G401.6 (cell line): Measurements from ENCODE around the gene LRIG2.
A peak's percentile ranks its signal among the peaks of the same experiment; 100 is the strongest.
"Not testable (repeated sequence)": the region's sequence is repeated elsewhere in the genome, so short reads cannot be mapped to it uniquely, and the experiment has no call there.

Experiments
- FAIRE-seq: peaks from 2 replicates; lab custom pipeline; 2012; peaks lifted over from hg19 to GRCh38; lab: Jason Lieb, UNC

The LRIG2 gene

DNA sequence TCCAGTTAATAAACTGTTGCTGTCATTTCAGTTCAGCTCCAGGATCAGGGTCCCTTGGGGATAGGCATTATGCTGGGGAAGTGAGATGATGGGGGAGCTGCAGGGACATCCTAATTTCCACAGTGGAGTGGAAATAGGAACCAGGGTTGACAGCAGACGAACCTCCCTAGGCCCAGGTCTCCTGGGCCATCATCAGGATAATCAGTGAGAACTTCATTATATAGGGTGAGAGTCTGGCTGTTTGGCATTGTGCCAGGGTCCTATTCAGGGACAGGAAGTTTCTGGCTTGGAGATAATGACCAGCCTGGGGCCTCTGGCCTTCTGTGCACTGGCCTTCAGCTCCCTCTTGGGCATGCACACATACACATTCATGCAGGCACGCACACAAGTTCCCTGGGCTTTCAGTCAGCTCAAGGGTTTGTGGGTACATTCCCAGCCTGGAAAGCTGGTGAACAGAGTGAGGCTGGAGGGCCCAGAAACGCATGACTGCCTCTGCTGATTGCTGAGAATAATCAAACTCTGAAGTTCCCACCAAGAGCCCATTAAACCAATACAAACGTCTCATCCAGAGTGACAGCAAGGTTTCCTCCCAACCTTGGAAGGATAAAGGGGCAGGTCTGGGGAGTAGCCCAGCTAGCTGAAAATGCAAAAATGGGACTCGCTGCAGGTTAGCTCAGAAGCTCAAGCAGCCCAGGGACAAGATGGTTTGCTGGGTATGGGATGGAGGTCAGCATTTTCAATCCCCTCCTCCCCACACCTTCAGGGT is 13.9 kb upstream of the LRIG2 start:
- FAIRE-seq = no peak

DNA sequence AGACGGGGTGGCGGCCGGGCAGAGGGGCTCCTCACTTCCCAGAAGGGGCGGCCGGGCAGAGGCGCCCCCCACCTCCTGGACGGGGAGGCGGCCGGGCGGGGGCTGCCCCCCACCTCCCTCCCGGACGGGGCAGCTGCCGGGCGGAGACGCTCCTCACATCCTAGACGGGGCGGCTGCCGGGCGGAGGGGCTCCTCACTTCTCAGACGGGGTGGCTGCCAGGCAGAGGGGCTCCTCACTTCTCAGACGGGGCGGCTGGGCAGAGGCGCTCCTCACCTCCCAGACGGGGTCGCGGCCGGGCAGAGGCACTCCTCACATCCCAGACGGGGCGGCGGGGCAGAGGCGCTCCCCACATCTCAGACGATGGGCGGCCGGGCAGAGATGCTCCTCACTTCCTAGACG is 9.5 kb upstream of the LRIG2 start:
- FAIRE-seq = not testable (repeated sequence)

DNA sequence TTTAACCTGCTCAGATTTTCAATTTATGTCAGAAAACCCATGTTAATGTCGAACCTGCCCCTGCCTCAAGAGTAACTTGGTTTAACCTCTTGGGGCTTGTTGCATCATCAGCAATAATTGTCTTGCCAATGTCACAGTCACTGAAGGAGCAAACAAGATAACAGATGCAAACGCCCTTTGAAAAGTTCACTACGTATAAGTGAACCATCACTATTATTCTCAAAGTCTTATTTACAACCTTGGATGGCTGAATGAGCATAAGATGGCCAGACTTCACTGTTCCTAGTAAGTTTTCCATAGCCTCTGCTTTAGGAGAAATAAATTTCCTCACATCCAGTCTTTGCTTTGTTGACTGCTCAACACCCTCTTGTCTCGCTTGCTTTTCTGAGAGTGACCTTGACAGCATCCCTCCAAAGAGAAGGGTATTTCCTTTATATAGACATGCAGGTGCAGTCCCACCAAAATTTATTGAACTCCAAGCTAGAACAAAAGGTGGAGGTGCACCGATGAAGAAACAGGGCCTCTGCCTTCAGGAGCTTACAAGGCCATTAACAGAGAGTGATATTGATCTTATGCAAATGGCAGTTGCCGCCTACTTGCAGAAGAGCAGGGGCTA is 749 bp upstream of the LRIG2 start:
- FAIRE-seq = no peak

DNA sequence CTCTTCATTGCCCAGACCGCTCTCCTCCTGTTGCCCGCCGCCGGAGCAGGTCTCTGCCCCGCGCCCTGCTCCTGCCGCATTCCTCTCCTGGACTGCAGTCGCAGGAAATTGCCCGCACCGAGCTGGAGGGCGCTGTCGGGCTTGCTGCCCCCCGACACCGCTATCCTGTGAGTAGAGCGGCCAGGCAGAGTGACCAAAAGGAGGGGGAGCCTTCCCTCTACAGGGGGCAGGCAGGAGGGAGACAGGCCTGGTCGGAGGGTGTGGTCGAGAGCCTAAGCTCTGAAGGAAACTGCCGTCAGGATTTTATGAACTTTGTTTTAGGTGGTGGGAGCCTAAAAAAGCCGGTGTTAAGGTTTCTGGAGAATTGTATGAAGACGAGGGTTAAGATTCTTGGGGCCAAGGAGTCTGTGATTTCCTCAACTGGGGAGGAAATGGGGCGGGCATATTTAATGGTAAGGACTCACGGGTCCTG is 517 bp downstream of the LRIG2 start:
- no peak for FAIRE-seq

DNA sequence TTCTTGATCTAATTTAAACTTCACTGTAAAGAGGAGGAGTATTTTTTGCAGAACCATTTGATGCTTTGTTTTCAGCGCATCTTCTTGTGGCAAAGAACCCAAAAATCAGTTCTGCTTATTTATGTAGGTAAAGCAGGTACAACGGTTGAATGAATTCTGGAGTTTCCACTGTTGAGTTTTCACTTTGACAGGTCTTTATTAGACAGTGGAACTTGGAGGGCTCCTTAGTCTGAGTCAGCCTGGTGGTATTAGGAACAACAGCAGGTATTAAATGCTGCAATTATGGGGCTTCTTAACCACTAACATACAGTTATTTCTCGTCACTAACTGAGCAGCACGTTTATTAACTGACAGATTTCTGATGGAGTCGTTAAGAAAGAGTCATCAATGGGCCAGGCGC is 1.2 kb downstream of the LRIG2 start:
- FAIRE-seq = no peak

DNA sequence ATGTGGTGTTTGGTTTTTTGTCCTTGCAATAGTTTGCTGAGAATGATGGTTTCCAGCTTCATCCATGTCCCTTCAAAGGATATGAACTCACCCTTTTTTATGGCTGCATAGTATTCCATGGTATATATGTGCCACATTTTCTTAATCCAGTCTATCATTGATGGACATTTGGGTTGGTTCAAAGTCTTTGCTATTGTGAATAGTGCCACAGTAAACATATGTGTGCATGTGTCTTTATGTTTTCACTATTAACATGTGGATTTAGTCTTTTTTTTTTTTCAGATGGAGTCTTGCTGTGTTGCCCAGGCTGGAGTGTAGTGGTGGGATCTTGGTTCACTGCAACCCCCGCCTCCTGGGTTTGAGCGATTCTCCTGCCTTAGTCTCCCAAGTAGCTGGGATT is 5.0 kb downstream of the LRIG2 start:
- FAIRE-seq = not testable (repeated sequence)

DNA sequence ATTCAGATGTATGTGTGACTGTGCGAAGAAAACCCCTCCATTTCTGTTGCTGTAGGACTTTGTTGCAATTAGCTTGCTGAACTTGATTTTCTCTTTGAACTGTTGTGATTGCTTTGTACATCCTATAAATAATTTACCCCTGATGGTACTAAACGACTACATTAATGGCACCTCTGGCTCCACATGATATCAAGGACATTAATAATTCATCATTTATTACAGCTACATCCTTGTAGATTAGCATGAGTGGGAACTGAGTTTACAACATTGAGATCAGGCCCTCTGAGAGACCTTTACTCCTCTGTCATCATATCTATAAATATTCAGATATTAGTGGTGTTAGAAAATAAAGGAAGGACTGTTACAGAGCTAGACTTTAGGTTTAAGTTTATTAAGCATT is 13.5 kb downstream of the LRIG2 start:
- FAIRE-seq = no peak

DNA sequence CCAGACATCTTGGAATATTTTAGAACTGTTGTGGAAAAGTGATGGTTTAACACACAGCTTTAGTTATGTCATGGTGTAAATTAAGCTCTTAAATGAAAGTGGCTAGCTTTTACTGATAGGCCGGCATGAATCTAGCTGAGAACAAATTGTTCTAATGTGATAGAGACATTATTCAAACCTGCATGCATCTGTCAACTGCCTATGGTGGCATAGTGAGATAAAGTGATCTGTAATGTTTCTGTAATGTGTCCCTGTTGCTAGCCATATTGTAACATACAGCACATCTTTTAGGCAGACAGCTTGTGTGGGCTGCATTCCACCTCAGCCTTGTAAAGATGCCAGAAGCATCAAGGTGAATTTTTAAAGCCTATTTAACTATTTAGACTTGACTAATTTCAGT is 16.0 kb downstream of the LRIG2 start:
- FAIRE-seq = no peak

DNA sequence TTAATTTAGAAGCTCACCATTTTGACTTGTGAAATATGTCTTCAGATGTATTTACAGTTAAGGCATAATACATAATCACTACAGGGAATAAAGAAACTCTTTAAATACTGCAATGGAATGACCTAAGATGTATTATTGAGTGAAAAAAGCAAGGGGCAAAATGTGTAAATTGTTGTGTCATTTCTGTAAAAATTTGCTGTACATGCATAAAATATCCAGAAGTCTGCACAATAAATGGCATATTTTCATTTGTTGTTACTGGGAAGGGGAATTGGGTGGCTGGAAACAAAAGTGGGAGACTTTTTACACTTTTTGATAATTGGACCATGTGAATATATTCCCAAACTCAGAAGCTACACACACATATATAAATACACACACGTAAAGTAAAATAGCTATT is 17.1 kb downstream of the LRIG2 start:
- no peak for FAIRE-seq

DNA sequence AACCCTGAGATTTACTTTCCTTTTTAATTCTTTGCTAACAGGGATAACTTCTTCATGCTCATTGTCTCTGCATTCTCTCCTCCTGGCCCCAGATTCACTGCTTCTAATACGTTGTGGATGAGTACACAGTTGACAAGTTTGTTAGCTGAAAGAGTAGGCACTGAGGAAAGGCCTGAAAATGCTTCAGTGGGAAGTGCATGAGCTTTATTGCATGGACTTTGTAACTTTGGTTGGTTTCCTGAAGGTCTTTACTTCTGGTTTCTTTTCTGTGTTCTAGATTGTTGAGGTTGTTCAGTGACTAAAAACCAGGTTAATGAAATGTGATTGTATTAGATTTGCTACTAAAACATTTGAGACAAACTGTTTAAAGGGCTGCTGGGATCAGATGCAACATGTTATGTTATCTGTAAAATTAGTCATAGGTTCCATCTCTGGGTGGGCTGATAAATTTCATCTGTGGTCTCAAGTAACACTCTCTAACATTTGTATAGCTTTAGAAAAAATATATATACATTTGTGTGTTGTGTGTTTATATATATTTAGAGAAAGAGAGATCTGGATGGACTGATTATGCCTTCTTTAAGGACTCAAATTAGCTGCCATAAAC is 19.1 kb downstream of the LRIG2 start:
- no peak for FAIRE-seq

DNA sequence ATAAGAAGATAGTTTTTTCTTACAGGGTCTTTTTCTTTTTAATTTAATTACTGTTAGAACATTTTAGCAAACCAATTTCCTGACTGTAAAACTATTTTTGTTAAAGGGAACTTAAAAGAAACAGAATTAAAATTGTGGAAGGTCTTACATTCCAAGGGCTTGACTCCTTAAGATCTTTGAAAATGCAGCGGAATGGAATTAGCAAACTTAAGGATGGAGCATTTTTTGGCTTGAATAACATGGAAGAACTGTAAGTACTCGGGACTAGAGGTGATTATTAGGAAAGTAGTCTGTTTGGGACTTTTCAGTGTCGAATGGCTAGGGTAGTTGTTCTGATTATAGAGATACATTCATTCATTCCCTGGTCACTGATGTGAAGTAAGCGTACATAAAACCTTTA is 21.5 kb downstream of the LRIG2 start:
- peak; percentile 21 for FAIRE-seq

DNA sequence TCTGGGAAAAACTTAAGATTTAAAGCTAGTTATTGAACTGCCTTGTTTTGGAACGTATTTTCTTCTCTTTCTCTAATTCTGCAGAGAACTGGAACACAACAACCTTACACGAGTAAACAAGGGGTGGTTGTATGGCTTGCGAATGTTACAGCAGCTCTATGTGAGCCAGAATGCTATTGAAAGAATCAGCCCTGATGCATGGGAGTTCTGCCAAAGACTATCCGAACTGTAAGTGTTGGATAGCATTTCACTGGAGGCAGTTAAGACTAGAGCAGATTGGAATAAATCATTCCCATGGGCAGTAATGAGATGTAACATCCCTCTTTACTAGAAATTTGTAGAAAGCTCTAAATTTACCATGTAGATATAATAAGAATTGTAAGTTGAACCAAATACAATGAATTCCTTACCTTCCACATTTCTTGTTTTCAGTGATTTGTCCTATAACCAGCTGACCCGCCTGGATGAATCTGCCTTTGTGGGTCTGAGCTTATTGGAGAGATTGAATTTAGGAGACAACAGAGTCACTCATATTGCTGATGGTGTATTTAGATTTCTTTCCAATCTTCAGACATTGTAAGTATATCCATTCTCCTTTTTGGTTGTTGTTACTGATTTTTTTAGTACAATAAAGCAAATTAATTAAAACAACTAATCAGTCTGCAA is 22.9 kb downstream of the LRIG2 start:
- FAIRE-seq = no peak

DNA sequence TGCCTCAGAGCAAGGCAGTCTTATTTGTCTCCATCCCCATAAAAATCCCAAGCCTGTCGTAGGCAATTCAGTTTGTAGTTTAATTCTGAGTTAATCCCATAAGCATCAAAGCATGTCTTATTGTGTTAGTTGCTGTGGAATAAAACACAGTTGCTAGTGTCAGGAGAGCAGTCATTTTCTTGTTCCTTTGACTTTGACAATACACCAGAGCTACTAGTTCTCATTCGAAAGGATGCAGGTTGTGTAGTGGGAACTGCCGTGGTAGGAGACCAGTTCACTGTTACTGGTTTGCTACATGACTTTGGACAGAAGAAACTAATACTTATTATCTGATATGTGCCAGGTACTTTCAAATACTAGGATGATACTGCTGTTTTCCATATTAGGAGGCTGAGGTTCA is 23.5 kb downstream of the LRIG2 start:
- no peak for FAIRE-seq

DNA sequence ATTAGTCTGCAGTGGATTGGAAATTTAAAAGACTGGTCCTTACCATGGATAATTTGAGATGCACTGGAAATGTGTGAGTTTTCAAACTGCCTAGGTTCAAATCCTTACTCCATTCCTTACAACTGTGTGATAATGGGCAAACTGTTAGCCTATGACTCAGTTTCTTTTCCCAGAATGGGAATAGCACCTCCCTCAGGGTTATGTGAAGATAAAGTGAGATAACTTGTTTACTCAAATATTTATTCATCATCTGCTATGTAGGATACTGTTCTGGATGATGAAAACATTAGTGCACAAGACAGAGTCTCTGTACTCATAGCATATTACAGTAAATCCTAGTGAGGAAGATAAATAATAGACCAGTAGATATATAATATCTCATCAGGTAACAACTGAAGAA is 28.6 kb downstream of the LRIG2 start:
- no peak for FAIRE-seq

DNA sequence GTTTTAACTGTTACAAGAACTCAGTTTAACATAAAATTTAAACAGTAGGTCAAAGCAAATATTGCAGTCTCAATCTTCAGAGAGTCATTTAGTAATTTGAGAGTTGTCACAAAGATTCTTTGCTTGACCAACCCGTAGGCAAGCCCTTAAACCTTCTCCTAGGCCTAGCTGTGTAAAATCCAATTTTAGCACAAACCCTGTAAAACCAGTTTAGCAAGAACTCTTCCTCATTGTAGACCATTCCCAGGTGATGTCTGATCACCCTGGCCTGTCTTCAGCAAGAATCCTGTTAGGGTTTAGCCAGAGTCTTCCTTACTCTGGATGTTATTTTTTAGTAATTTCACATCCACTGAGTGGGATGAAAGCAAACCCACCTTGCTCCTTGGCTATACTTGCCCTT is 30.1 kb downstream of the LRIG2 start:
- no peak for FAIRE-seq

DNA sequence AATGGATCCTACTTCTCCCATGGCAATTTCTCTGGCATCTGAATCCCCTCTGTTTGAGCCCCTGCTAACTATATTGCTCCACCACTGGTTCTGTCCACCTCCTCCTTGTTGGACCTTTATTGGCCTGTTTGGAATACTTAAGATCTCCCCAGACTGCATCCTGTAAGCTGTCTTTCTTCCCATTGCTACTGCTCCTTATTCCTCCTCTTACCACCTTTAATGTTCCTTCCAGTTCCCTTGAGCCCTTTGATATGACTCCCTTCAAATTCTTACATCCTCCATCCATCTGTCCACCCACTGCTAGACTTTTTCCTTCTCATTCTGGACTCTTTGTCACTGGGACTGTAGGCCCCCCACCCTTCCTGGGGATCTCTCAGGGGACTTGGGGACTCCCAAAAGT is 31.0 kb downstream of the LRIG2 start:
- no peak for FAIRE-seq

DNA sequence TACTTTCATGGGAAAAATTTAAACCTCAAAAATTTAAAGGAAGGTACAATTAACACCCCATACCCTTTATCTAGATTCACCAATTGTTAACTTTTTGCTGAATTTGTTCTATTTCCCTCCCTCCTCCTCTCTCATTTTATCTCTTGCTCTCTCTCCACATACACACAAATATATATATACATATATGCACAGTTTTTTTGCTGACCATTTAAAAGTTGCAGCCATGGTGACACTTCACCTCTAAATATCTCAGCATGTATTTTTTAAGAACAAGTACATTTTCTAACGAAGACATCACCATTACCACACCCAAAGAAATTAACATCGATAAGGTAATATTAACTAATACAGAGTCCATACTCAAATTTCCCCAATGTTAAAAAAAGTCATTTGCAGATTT is 33.9 kb downstream of the LRIG2 start:
- no peak for FAIRE-seq

DNA sequence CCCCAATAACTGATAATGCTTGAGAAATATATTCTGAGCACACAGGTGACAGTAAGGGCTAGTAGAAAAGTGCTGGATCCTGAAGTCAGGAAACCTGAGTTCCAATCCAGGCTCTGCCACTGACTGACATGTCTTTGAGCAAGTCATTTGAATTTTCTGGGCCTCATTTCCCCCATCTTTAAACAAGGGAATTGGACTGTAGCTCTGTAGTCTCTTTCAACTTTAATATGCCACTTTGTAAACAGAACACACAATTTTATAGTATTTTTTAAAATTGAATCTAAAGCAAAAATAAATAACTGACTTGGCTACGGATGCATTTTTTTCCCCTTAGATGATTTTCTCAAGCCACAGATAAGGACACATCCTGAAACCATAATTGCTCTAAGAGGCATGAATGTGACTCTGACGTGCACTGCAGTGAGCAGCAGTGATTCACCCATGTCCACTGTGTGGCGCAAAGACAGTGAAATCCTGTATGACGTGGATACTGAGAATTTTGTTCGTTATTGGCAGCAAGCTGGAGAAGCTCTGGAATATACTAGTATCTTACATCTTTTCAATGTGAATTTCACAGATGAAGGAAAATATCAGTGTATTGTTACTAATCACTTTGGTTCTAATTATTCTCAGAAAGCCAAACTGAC is 37.0 kb downstream of the LRIG2 start:
- FAIRE-seq = no peak

DNA sequence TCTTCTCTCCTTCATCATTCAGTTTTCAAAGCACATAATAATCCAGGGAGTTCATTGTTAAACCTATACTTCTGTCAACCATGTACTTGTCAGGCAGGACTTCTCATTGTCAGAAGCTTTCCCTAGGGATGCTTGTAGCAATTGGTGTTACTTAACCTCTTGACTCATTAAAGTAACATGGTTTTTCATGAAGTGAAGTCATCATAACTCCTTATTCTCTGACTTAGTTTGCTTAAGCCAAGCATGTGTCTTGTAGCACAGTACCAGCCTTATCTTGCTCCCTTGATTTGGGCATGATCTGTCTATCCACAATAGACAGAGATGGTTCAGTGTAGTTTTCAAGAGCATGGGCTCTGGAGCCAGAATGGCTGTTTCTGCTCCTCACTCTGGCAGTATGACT is 45.3 kb downstream of the LRIG2 start:
- FAIRE-seq = no peak

DNA sequence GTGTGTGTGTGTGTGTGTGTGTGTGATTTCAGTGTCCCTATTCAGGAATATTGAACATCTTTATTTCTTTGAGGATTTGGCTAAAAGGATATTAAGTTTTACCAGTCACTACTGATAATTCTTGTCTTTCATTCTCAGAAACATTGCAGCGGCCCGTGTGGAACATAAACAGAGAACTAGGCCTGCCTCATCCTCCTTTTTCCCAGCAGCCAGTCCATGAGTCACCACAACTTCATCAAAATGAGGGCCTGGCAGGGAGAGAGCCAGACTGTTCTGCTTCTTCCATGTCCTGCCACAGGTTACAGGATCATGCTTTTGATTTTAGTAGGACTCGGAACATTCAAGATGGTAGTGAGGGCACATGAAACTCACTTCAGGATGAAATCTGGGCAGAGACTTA is 50.7 kb downstream of the LRIG2 start:
- FAIRE-seq = no peak

DNA sequence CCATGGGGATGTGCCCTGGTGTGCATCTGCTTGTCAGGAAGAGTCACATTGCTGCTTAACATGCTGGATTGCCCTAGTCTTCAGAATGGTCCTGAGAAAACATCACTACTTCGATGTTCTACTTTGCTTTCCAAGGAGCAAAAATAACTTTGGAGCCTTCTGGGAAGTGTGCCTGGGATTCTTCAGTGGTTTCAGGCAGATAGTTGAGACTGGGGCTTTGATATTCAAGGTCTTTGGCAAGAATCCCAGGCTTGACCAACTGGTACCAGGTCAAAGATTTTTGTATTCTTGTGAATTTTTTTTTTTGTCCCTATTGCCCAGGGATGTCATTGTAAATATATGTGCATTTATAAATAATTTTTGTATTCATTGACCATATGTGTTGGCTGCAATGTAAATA is 51.4 kb downstream of the LRIG2 start:
- no peak for FAIRE-seq

DNA sequence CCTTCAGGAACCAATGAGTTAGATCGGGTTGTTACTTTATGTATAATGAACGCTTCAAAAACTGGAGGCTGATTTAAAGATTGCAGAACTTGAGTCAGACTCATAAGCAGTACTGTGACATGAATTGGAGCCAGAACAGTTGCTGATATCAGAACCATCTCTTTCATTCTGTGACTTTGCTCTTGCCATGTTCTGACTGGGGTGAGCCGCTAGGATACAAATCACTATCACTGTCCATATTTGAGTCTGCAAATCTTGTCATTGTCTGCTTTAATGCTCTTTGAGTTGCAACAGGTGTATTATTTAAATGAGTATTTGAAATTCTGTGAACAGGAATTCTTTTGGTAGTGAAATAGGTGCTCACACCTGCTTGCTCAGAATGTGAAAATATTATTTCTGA is 52.5 kb downstream of the LRIG2 start:
- no peak for FAIRE-seq

DNA sequence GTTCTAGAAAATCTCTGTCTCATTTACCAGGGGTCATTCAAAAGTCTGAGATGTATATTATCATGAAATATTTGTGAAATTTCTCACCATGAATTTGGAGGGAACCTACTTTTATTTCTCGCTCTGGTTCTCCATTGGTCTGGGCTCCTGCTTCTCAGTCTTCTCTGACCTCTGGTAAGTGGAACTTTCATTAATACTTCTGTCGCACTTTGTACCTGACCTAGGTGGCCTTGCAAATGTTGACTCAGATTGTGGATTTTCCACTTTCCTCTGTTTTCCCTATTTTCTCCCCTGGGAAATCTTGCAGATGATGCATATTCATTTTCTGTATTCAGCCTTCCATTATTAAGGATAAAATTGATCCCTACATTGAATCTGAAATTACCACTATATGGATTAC is 53.2 kb downstream of the LRIG2 start:
- FAIRE-seq = no peak
